SK-N-SH treated with all-trans-retinoic acid at 6 μM for 48 hours (cell line): ENCODE measurements around the gene ARHGAP10.
A peak's percentile ranks its signal among the peaks of the same experiment; 100 is the strongest.

Experiments
- ATAC-seq: fragments of 200-7000 bp; cut with Tn5 transposase; 3 replicates; pipeline ENCODE4 v1.9.1; 2020; ENCODE audit warnings: mild to moderate bottlenecking, moderate library complexity
- ARNTL ChIP-seq: fragments of 450-650 bp; formaldehyde crosslinking; IDR thresholded peaks from 2 replicates; pipeline ENCODE4 v1.5.0; 2020; ENCODE audit warnings: low read depth, mild to moderate bottlenecking, moderate library complexity, borderline replicate concordance
- BACH2 ChIP-seq: fragments of 250-450 bp; sonication (Bioruptor Pico); IDR thresholded peaks from 2 replicates; pipeline ENCODE4 v1.9.0; 2021; ENCODE audit warnings: mild to moderate bottlenecking, borderline replicate concordance
- CSDC2 ChIP-seq: fragments of 250-450 bp; sonication (Bioruptor Pico); IDR thresholded peaks from 2 replicates; pipeline ENCODE4 v1.5.0; 2020; ENCODE audit warnings: mild to moderate bottlenecking, moderate library complexity
- ESRRG ChIP-seq: fragments of 250-450 bp; sonication (Bioruptor Pico); IDR thresholded peaks from 2 replicates; pipeline ENCODE4 v1.6.1; 2021; ENCODE audit warnings: mild to moderate bottlenecking
- GLIS3 ChIP-seq: fragments of 250-450 bp; sonication (Bioruptor Pico); IDR thresholded peaks from 2 replicates; pipeline ENCODE4 v1.5.0; 2020; ENCODE audit warnings: mild to moderate bottlenecking, moderate library complexity
- ISL1 ChIP-seq: fragments of 250-450 bp; sonication (Bioruptor Pico); IDR thresholded peaks from 2 replicates; pipeline ENCODE4 v2.1.2; 2022; ENCODE audit warnings: mild to moderate bottlenecking, moderate library complexity
- OSR1 ChIP-seq: fragments of 250-450 bp; sonication (Bioruptor Pico); IDR thresholded peaks from 2 replicates; pipeline ENCODE4 v1.8.0; 2022; ENCODE audit warnings: moderate library complexity, mild to moderate bottlenecking, inconsistent platforms
- PPARA ChIP-seq: fragments of 250-450 bp; sonication (Bioruptor Pico); IDR thresholded peaks from 2 replicates; pipeline ENCODE4 v1.5.0; 2020; ENCODE audit warnings: mild to moderate bottlenecking, borderline replicate concordance
- RARB ChIP-seq: fragments of 250-450 bp; sonication (Bioruptor Pico); IDR thresholded peaks from 2 replicates; pipeline ENCODE4 v1.8.0; 2021; ENCODE audit warnings: mild to moderate bottlenecking, moderate library complexity
- SNAI2 ChIP-seq: fragments of 250-450 bp; sonication (Bioruptor Pico); IDR thresholded peaks from 2 replicates; pipeline ENCODE4 v1.5.0; 2020; ENCODE audit warnings: mild to moderate bottlenecking, moderate library complexity
- TOX ChIP-seq: fragments of 250-450 bp; sonication (Bioruptor Pico); IDR thresholded peaks from 2 replicates; pipeline ENCODE4 v1.8.0; 2021; ENCODE audit warnings: mild to moderate bottlenecking, moderate library complexity, borderline replicate concordance
- ZFP3 ChIP-seq: fragments of 250-450 bp; sonication (Bioruptor Pico); IDR thresholded peaks from 2 replicates; pipeline ENCODE4 v1.5.0; 2020; ENCODE audit warnings: mild to moderate bottlenecking, moderate library complexity
- ZFP30 ChIP-seq: fragments of 450-650 bp; formaldehyde crosslinking; IDR thresholded peaks from 2 replicates; pipeline ENCODE4 v1.5.0; 2022; ENCODE audit warnings: mild to moderate bottlenecking, moderate library complexity
- ZNF565 ChIP-seq: fragments of 450-650 bp; formaldehyde crosslinking; conservative IDR thresholded peaks from 2 replicates; pipeline ENCODE4 v1.5.0; 2020; ENCODE audit warnings: low read depth, mild to moderate bottlenecking, moderate library complexity
- ZNF70 ChIP-seq: fragments of 450-650 bp; formaldehyde crosslinking; IDR thresholded peaks from 2 replicates; pipeline ENCODE4 v1.5.0; 2020; ENCODE audit warnings: mild to moderate bottlenecking, moderate library complexity
- ZNF8 ChIP-seq: fragments of 450-650 bp; formaldehyde crosslinking; IDR thresholded peaks from 2 replicates; pipeline ENCODE4 v1.5.0; 2020; ENCODE audit warnings: mild to moderate bottlenecking, moderate library complexity
- TF ChIP-seq, protein P1 (sequence below): fragments of 250-450 bp; sonication (Bioruptor Pico); IDR thresholded peaks from 2 replicates; pipeline ENCODE4 v1.8.0; 2021; ENCODE audit warnings: low read depth, mild to moderate bottlenecking, moderate library complexity, borderline replicate concordance
- TF ChIP-seq, protein P2 (sequence below): fragments of 250-450 bp; sonication (Bioruptor Pico); IDR thresholded peaks from 2 replicates; pipeline ENCODE4 v1.5.1; 2020; ENCODE audit warnings: low read depth, mild to moderate bottlenecking, moderate library complexity
- TF ChIP-seq, protein P3 (sequence below): fragments of 250-450 bp; sonication (Bioruptor Pico); IDR thresholded peaks from 2 replicates; pipeline ENCODE4 v1.5.0; 2020; ENCODE audit warnings: mild to moderate bottlenecking, moderate library complexity
- TF ChIP-seq, protein P4 (sequence below): fragments of 250-450 bp; sonication (Bioruptor Pico); IDR thresholded peaks from 2 replicates; pipeline ENCODE4 v1.8.0; 2020; ENCODE audit warnings: mild to moderate bottlenecking, moderate library complexity, borderline replicate concordance

The ARHGAP10 gene

DNA sequence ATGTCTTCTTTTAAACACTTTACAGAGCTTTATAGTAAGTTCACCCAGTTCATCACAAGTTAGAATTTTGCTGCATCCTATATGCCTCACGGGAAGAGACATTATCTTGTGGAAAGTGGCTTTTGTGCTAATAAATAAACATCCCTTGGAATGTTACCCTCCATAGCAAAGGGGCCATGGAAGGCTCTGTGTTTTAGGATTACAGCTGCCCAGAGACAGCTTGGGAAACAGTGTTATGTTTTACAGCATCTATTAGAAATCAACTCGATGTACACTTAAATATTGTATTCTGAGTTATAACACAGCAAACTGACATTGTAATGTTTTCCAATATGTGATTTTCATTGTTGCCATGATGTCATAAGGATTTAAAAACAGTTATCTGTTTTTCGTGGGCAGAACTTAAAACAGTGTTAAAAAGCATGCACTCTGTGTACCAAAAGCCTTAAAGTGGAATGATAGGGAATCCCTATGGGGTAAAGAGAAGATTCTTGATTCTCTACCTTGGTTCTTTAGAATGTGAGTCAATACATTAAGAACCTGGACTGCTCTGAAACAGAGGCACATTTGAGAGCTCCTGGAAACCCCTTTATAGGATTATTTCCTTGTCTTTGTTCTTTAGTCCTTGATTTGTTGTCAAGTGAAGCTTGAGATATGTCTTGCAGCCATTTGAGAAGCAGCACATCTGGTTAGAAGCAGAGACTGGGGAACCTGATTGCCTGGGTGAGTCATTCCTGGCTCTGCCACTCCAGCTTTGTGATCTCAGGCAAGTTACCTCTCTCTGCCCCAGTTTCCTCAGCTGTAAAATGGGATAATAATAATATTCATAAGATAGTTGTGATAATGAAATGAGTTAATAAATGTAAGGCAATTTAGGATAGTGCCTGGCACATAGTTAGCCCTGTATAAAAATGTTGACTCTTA lies 41.6 kb downstream of the ARHGAP10 start:
- ATAC-seq: peak; percentile 7; the same call in 2 of the 3 replicates
- TF ChIP-seq ZFP30 (CRISPR knock-in tag) (no peak), BACH2 (CRISPR knock-in tag) (no peak), OSR1 (CRISPR knock-in tag) (no peak), PPARA (CRISPR knock-in tag) (no peak), ESRRG (CRISPR knock-in tag) (no peak), RARB (CRISPR knock-in tag) (no peak), ZFP3 (CRISPR knock-in tag) (no peak)

DNA sequence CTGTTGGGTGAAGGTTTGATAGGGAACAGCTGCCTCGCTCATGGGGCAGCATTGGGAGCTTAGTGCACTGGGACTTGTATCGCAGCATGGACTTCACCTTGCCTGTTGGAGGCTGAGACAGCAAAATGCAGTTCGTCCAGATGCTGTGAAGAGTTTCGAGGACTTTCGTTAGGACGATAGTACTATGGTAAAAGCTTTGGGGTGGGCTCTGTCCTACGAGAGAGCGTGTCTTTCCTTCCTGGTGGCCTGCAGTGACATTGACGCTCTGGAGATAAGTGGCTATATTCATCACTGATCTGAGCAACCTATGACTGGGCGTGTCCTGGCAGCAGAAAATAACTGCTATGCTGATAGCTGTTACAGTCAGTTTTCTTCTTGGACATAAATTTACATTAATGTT lies 44.8 kb downstream of the ARHGAP10 start:
- TF ChIP-seq CSDC2 (CRISPR knock-in tag) (no peak), SNAI2 (CRISPR knock-in tag) (no peak), ESRRG (CRISPR knock-in tag) (no peak), ZFP30 (CRISPR knock-in tag) (no peak), ZFP3 (CRISPR knock-in tag) (no peak), ARNTL (CRISPR knock-in tag) (no peak)
- TF ChIP-seq, protein P1, sequence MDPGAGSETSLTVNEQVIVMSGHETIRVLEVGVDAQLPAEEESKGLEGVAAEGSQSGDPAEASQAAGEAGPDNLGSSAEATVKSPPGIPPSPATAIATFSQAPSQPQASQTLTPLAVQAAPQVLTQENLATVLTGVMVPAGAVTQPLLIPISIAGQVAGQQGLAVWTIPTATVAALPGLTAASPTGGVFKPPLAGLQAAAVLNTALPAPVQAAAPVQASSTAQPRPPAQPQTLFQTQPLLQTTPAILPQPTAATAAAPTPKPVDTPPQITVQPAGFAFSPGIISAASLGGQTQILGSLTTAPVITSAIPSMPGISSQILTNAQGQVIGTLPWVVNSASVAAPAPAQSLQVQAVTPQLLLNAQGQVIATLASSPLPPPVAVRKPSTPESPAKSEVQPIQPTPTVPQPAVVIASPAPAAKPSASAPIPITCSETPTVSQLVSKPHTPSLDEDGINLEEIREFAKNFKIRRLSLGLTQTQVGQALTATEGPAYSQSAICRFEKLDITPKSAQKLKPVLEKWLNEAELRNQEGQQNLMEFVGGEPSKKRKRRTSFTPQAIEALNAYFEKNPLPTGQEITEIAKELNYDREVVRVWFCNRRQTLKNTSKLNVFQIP (CRISPR knock-in tag): no peak
- TF ChIP-seq, protein P2, sequence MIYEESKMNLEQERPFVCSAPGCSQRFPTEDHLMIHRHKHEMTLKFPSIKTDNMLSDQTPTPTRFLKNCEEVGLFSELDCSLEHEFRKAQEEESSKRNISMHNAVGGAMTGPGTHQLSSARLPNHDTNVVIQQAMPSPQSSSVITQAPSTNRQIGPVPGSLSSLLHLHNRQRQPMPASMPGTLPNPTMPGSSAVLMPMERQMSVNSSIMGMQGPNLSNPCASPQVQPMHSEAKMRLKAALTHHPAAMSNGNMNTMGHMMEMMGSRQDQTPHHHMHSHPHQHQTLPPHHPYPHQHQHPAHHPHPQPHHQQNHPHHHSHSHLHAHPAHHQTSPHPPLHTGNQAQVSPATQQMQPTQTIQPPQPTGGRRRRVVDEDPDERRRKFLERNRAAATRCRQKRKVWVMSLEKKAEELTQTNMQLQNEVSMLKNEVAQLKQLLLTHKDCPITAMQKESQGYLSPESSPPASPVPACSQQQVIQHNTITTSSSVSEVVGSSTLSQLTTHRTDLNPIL (CRISPR knock-in tag): no peak
- TF ChIP-seq, protein P3, sequence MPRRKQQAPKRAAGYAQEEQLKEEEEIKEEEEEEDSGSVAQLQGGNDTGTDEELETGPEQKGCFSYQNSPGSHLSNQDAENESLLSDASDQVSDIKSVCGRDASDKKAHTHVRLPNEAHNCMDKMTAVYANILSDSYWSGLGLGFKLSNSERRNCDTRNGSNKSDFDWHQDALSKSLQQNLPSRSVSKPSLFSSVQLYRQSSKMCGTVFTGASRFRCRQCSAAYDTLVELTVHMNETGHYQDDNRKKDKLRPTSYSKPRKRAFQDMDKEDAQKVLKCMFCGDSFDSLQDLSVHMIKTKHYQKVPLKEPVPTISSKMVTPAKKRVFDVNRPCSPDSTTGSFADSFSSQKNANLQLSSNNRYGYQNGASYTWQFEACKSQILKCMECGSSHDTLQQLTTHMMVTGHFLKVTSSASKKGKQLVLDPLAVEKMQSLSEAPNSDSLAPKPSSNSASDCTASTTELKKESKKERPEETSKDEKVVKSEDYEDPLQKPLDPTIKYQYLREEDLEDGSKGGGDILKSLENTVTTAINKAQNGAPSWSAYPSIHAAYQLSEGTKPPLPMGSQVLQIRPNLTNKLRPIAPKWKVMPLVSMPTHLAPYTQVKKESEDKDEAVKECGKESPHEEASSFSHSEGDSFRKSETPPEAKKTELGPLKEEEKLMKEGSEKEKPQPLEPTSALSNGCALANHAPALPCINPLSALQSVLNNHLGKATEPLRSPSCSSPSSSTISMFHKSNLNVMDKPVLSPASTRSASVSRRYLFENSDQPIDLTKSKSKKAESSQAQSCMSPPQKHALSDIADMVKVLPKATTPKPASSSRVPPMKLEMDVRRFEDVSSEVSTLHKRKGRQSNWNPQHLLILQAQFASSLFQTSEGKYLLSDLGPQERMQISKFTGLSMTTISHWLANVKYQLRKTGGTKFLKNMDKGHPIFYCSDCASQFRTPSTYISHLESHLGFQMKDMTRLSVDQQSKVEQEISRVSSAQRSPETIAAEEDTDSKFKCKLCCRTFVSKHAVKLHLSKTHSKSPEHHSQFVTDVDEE (CRISPR knock-in tag): no peak

DNA sequence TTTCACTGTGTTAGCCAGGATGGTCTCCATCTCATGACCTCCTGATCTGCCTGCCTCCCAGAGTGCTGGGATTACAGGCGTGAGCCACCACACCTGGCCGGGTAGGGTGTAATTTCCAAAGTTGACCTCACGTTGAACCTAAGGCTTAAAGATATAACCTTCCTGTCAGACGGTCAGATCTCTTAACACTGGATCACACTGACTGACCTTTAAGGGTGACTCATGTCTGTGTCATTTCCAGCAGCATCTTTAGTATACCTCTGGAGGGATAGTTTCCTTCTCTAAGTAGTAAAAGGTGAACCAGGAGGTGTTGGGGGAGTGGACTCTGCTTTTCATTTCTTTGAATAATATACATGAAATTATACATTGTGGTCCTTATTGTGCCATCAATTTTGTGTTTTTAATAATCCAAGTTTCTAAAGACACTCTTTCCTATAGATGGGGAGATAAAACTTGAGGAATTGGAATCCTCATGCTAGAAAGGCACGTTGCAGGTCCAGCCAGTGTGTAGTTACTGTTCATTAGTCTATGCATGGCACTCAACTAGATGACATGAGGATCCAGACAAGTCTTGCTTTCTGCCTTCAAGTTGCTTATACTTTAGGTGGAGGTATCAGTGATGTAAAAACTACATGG lies 45.7 kb downstream of the ARHGAP10 start:
- TF ChIP-seq ZFP30 (CRISPR knock-in tag): no peak
- TF ChIP-seq ISL1 (CRISPR knock-in tag): no peak
- TF ChIP-seq GLIS3: no peak
- TF ChIP-seq ZNF70 (CRISPR knock-in tag): no peak
- TF ChIP-seq BACH2 (CRISPR knock-in tag): no peak
- no peak for TF ChIP-seq ESRRG (CRISPR knock-in tag)
- TF ChIP-seq, protein P4, sequence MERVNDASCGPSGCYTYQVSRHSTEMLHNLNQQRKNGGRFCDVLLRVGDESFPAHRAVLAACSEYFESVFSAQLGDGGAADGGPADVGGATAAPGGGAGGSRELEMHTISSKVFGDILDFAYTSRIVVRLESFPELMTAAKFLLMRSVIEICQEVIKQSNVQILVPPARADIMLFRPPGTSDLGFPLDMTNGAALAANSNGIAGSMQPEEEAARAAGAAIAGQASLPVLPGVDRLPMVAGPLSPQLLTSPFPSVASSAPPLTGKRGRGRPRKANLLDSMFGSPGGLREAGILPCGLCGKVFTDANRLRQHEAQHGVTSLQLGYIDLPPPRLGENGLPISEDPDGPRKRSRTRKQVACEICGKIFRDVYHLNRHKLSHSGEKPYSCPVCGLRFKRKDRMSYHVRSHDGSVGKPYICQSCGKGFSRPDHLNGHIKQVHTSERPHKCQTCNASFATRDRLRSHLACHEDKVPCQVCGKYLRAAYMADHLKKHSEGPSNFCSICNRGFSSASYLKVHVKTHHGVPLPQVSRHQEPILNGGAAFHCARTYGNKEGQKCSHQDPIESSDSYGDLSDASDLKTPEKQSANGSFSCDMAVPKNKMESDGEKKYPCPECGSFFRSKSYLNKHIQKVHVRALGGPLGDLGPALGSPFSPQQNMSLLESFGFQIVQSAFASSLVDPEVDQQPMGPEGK (CRISPR knock-in tag): no peak
- no peak for TF ChIP-seq TOX
- TF ChIP-seq CSDC2 (CRISPR knock-in tag): no peak
- TF ChIP-seq ZFP3 (CRISPR knock-in tag): no peak
- peak; percentile 30 for ATAC-seq

More for the DNA sequence above, 44.8 kb downstream of the ARHGAP10 start:
- ATAC-seq: no peak

DNA sequence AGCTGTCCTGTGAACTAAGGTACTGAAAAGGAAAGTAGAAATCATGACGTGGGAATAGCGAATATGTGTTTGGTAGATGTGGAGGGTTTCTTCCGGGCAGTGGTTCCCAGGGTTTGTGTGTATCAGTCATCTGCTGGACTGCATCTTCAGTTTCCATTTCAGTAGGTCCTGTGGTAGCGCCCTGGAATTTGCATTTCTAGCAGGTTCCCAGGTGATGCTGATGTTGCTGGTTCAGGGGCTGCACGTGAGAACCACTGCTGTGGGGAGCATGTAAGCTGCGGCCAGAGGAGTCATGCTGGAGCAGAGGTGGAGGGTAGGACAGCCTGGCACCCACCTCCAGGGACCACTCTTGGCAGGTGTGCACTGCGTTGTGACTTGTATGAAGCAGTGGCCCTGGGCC lies 47.1 kb downstream of the ARHGAP10 start:
- ATAC-seq: no peak
- TF ChIP-seq ZNF565 (CRISPR knock-in tag): no peak
- no peak for TF ChIP-seq ZFP30 (CRISPR knock-in tag)
- TF ChIP-seq, protein P3 (CRISPR knock-in tag): no peak
- TF ChIP-seq ARNTL (CRISPR knock-in tag): no peak
- no peak for TF ChIP-seq ESRRG (CRISPR knock-in tag)
- no peak for TF ChIP-seq OSR1 (CRISPR knock-in tag)
- TF ChIP-seq ISL1 (CRISPR knock-in tag): no peak
- no peak for TF ChIP-seq ZNF8 (CRISPR knock-in tag)
- TF ChIP-seq, protein P2 (CRISPR knock-in tag): no peak
- no peak for TF ChIP-seq ZFP3 (CRISPR knock-in tag)
